ENCODE results near the gene KCNJ11. TPM values are rescaled to one million over a fixed set of nuclear protein-coding genes. Genes with fewer than 3 reads are reported as not detected.

The KCNJ11 gene
- total and polyA plus RNA-seq, 2 experiments from 2014 or later: not detected

- in situ Hi-C loops (cut with MboI): loop anchor here (10.0 kb wide), 1 partner anchor 119 kb away; no protein-coding TSS in a partner anchor
- no peaks in the 10 kb centered on the region for H4K20me1 ChIP-seq (ENCODE audit: insufficient read depth)
Observed at GRCh38 chr11:17385926-17386325, 2.5 kb downstream of the KCNJ11 start.

GRCh38 chr11:17385492-17385891 lies 3.0 kb downstream of the KCNJ11 start:
- no peak overlapping the region for H2AFZ ChIP-seq
- H3K9me2 ChIP-seq (ENCODE audit: insufficient read depth): no peaks in the 10 kb centered on the region
- in situ Hi-C loops (cut with MboI): loop anchor here (10.0 kb wide), 1 partner anchor 119 kb away; no protein-coding TSS in a partner anchor

More at GRCh38 chr11:17385926-17386325, 2.5 kb downstream of the KCNJ11 start:
- 0 out of 2 replicates have a peak, but pooled peaks cover 5% of the 10 kb centered on the region for H3F3A ChIP-seq (ENCODE audit: insufficient read depth)
- no peak overlapping the region for H3K4me2 ChIP-seq (ENCODE audit: unreplicated experiment)
- no peaks in the 10 kb centered on the region for H3K9me3 ChIP-seq (ENCODE audit: low read depth)
- TF ChIP-seq EZH2 (IDR thresholded peaks at IDR 0.05; ENCODE audit: insufficient read depth, poor library complexity, severe bottlenecking) (no peak), EZH2phosphoT487 (IDR thresholded peaks at IDR 0.05; ENCODE audit: insufficient read depth, low read depth) (no peak)
- H3K27me3 ChIP-seq (replicated peaks; ENCODE audit: insufficient read depth): 0 out of 2 replicates have a peak, but pooled peaks cover 5% of the 10 kb centered on the region
- H3K9ac ChIP-seq: no peak overlapping the region
- no peak overlapping the region for H3K4me3 ChIP-seq
- H3K36me3 ChIP-seq (ENCODE audit: low read depth): no peaks in the 10 kb centered on the region
- H3K9me2 ChIP-seq (ENCODE audit: insufficient read depth): no peaks in the 10 kb centered on the region
- DNase-seq: no peak
- no peaks in the 10 kb centered on the region for H3K79me2 ChIP-seq (ENCODE audit: insufficient read depth)
- peaks cover 12% of the 10 kb centered on the region for H3K4me1 ChIP-seq (ENCODE audit: insufficient read depth)
- H2AFZ ChIP-seq: no peak overlapping the region
- WGBS, 2 experiments (ENCODE audit: low coverage in 1 of 2, low lambda C conversion rate in 2 of 2, missing lambda C conversion rate in 2 of 2): 58% methylated on average over 6 of the region's 6 CpGs
- no peak overlapping the region for H3K27ac ChIP-seq

GRCh38 chr11:17384002-17384511 lies 4.4 kb downstream of the KCNJ11 start:
- Histone ChIP-seq H3K4me3 (no peak overlapping the region), H3K9me2 (ENCODE audit: insufficient read depth) (no peaks in the 10 kb centered on the region), H3K4me2 (ENCODE audit: unreplicated experiment) (no peak overlapping the region), H3K36me3 (ENCODE audit: low read depth) (no peaks in the 10 kb centered on the region), H4K20me1 (ENCODE audit: insufficient read depth) (no peaks in the 10 kb centered on the region), H3K79me2 (ENCODE audit: insufficient read depth) (no peaks in the 10 kb centered on the region), H3K4me1 (ENCODE audit: insufficient read depth) (peaks cover 15% of the 10 kb centered on the region), H3K27ac (no peak overlapping the region), H3K27me3 (replicated peaks; ENCODE audit: insufficient read depth) (no peaks in the 10 kb centered on the region), H3K9me3 (ENCODE audit: low read depth) (no peaks in the 10 kb centered on the region), H2AFZ (no peak overlapping the region), H3K9ac (no peak overlapping the region), H3F3A (ENCODE audit: insufficient read depth) (0 out of 2 replicates have a peak, but pooled peaks cover 7% of the 10 kb centered on the region)
- no peak for TF ChIP-seq EZH2 (IDR thresholded peaks at IDR 0.05; ENCODE audit: insufficient read depth, poor library complexity, severe bottlenecking)
- no peak for TF ChIP-seq EZH2phosphoT487 (IDR thresholded peaks at IDR 0.05; ENCODE audit: insufficient read depth, low read depth)
- in situ Hi-C loops (cut with MboI): loop anchor here (10.0 kb wide), 1 partner anchor 121 kb away; no protein-coding TSS in a partner anchor
- 26 to 29% methylated on average over 6 of the region's 6 CpGs for WGBS, 2 experiments (ENCODE audit: low coverage in 1 of 2, low lambda C conversion rate in 2 of 2, missing lambda C conversion rate in 2 of 2)
- peak; percentile 85 for DNase-seq

More at GRCh38 chr11:17385492-17385891, 3.0 kb downstream of the KCNJ11 start:
- H3F3A ChIP-seq (ENCODE audit: insufficient read depth): 0 out of 2 replicates have a peak, but pooled peaks cover 7% of the 10 kb centered on the region
- 39 to 62% methylated on average over 5 of the region's 5 CpGs for WGBS, 2 experiments (ENCODE audit: low coverage in 1 of 2, low lambda C conversion rate in 2 of 2, missing lambda C conversion rate in 2 of 2)
- no peaks in the 10 kb centered on the region for H4K20me1 ChIP-seq (ENCODE audit: insufficient read depth)
- no peak overlapping the region for H3K4me2 ChIP-seq (ENCODE audit: unreplicated experiment)
- H3K9me3 ChIP-seq (ENCODE audit: low read depth): no peaks in the 10 kb centered on the region
- H3K9ac ChIP-seq: no peak overlapping the region
- peaks cover 15% of the 10 kb centered on the region for H3K4me1 ChIP-seq (ENCODE audit: insufficient read depth)
- no peaks in the 10 kb centered on the region for H3K79me2 ChIP-seq (ENCODE audit: insufficient read depth)
- H3K27me3 ChIP-seq (replicated peaks; ENCODE audit: insufficient read depth): 0 out of 2 replicates have a peak, but pooled peaks cover 5% of the 10 kb centered on the region
- no peak overlapping the region for H3K27ac ChIP-seq
- no peaks in the 10 kb centered on the region for H3K36me3 ChIP-seq (ENCODE audit: low read depth)
- TF ChIP-seq EZH2phosphoT487 (IDR thresholded peaks at IDR 0.05; ENCODE audit: insufficient read depth, low read depth) (no peak), EZH2 (IDR thresholded peaks at IDR 0.05; ENCODE audit: insufficient read depth, poor library complexity, severe bottlenecking) (no peak)
- DNase-seq: no peak
- H3K4me3 ChIP-seq: no peak overlapping the region

GRCh38 chr11:17383461-17383860 lies 5.0 kb downstream of the KCNJ11 start:
- no peaks in the 10 kb centered on the region for H3K9me2 ChIP-seq (ENCODE audit: insufficient read depth)
- DNase-seq: peak; percentile 45
- H3K9ac ChIP-seq: no peak overlapping the region
- H3K27ac ChIP-seq: no peak overlapping the region
- TF ChIP-seq EZH2phosphoT487 (IDR thresholded peaks at IDR 0.05; ENCODE audit: insufficient read depth, low read depth) (no peak), EZH2 (IDR thresholded peaks at IDR 0.05; ENCODE audit: insufficient read depth, poor library complexity, severe bottlenecking) (no peak)
- WGBS, 2 experiments (ENCODE audit: low coverage in 1 of 2, low lambda C conversion rate in 2 of 2, missing lambda C conversion rate in 2 of 2): 91 to 94% methylated on average over 1 of the region's 1 CpG
- no peak overlapping the region for H3K4me3 ChIP-seq
- H2AFZ ChIP-seq: no peak overlapping the region
- no peaks in the 10 kb centered on the region for H3K27me3 ChIP-seq (replicated peaks; ENCODE audit: insufficient read depth)
- no peaks in the 10 kb centered on the region for H3K79me2 ChIP-seq (ENCODE audit: insufficient read depth)
- no peaks in the 10 kb centered on the region for H3K9me3 ChIP-seq (ENCODE audit: low read depth)
- in situ Hi-C loops (cut with MboI): loop anchor here (10.0 kb wide), 1 partner anchor 121 kb away; no protein-coding TSS in a partner anchor
- no peaks in the 10 kb centered on the region for H4K20me1 ChIP-seq (ENCODE audit: insufficient read depth)
- 0 out of 2 replicates have a peak, but pooled peaks cover 7% of the 10 kb centered on the region for H3F3A ChIP-seq (ENCODE audit: insufficient read depth)
- H3K4me2 ChIP-seq (ENCODE audit: unreplicated experiment): no peak overlapping the region
- no peaks in the 10 kb centered on the region for H3K36me3 ChIP-seq (ENCODE audit: low read depth)
- H3K4me1 ChIP-seq (ENCODE audit: insufficient read depth): peaks cover 15% of the 10 kb centered on the region
